HEK293 (cell line): Measurements from ENCODE around the gene SRC.

Source experiments
- BCL11A ChIP-seq: fragments of 450-650 bp; formaldehyde crosslinking; IDR thresholded peaks from 2 replicates; pipeline ENCODE4 v1.5.1; 2016; ENCODE audit warnings: low read depth, missing biosample characterization, missing genetic modification characterization
- ZNF274 ChIP-seq, 2 experiments: fragments of 200-500 bp in 1 of 2; fragments of 450-650 bp in 1 of 2; sonication (Bioruptor generic) in 1 of 2; formaldehyde crosslinking in 1 of 2; IDR thresholded peaks; 2 replicates each; pipeline versions ENCODE4 v1.5.1 to v1.6.1; 2014 to 2016; ENCODE audit warnings: borderline replicate concordance in 1 of 2, inconsistent platforms in 1 of 2, low read length in 1 of 2, missing biosample characterization in 1 of 2, missing genetic modification characterization in 1 of 2
- ZNF335 ChIP-seq: fragments of 450-650 bp; formaldehyde crosslinking; conservative IDR thresholded peaks from 2 replicates; pipeline ENCODE4 v1.5.1; 2016; ENCODE audit warnings: missing biosample characterization, missing genetic modification characterization
- ZNF426 ChIP-seq: fragments of 450-650 bp; formaldehyde crosslinking; IDR thresholded peaks from 2 replicates; pipeline ENCODE4 v1.5.1; 2017; ENCODE audit warnings: missing biosample characterization, missing genetic modification characterization, mild to moderate bottlenecking, inconsistent platforms, moderate library complexity
- ZNF707 ChIP-seq: fragments of 450-650 bp; formaldehyde crosslinking; IDR thresholded peaks from 2 replicates; pipeline ENCODE4 v1.5.1; 2016; ENCODE audit warnings: missing biosample characterization, missing genetic modification characterization

GRCh38 chr20:37351689-37352607, 6.0 kb downstream of the SRC start:
- TF ChIP-seq ZNF707 (tag by site-specific recombination) (no peak), BCL11A (tag by site-specific recombination) (no peak), ZNF274 (IDR thresholded peaks at IDR 0.05; ENCODE audit: low read length) (no peak), ZNF274 (tag by site-specific recombination; IDR thresholded peaks at IDR 0.05; ENCODE audit: borderline replicate concordance) (no peak), ZNF335 (tag by site-specific recombination) (no peak), ZNF426 (tag by site-specific recombination) (no peak)
